GM18526 (cell line): ENCODE data around the gene GRB2.

Source experiments
- POLR2A ChIP-seq: IDR thresholded peaks from 3 replicates; pipeline ENCODE4 v1.6.1; 2011; ENCODE audit not compliant: insufficient read length; ENCODE audit errors: extremely low read depth

Gene GRB2

DNA sequence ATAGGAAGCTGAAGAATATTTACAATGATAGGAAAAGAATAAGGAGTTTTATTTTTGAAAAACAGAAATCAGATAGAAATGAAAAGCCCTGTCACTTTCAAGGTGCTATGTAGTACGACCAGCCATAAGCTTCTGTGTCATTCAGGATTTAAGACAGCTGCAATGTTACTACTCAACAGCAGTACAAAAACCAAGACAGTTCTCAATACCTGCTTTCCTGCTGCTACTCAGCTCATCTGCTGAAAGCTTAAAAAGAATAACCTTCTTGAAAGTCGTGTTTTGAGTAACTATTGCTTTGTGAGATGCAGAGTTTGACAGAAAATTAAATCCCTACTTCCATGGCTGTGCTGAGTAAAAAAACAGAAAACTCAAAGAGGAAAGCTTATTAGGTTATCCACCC, 8.7 kb downstream of the GRB2 start:
- no peak for TF ChIP-seq POLR2A

GRCh38 chr17:75396025-75396424, 9.5 kb downstream of the GRB2 start:
- TF ChIP-seq POLR2A: no peak

DNA sequence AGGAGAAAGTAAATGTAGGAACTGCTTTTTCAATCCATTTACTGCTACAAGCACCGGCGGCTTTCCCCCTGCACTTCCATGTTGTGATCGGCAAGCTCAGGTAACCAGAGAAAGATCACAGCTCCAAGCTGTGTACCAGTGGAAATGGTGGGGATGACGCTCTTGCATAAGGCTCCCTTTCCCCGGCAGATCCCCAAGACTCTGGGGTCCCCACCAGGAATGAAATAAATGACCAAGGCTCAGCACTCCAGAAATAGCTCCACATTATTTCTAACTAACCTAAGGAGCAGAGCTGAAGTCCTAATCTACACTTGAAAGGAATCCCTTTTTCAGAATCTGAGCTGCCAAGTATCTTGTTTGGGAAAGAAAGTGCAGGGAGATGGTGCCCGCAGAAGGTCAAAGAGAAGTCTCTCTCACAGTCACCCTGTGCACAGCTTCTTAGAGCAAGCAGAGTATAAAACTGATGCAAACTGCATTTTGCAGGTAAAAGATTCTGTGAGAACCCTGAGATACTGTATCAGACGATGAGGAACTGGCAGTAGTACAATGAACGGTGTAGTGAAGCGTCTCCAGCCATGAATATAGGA, 11.1 kb downstream of the GRB2 start:
- no peak for TF ChIP-seq POLR2A

DNA sequence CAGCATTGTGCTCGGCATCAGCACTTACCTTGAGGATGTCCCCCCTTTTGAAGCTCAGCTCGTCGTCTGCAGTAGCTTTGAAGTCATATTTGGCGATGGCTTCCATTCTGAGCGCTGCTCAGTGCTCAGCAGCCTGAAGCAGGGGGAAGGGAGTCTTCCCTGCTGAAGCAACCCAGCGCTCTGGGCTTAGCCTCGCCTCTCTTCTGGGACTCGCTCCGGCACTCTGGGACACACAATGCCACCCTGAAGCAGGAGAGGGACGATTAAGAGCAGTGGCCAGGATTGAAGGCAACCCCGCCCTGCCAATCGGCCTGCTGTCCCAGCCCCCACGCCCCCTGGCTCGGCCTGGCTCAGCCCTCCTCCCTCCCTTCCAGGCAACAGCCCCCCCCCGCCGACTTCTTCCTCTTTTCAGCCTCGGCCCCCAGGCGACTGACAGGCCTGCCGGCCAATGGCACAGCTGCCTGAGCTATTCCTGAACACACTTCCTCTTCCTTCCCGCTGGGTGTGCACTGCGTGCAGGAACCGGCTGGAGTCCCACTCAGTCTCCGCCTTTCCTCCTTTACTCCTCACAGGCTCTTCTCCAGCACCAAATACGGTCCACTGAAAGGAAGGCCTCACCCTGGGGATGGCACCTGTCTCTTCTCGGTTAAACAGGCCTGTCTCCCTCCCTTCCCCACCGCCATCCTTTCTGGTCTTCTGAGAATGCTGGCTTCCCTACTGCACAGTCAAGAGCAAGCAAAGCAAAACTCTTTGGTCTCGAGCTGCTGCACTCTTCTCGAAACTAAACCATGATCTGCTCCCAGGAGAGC, 11.8 kb downstream of the GRB2 start:
- peak; percentile 23 for TF ChIP-seq POLR2A

GRCh38 chr17:75392559-75392958, 12.9 kb downstream of the GRB2 start:
- TF ChIP-seq POLR2A: no peak

DNA sequence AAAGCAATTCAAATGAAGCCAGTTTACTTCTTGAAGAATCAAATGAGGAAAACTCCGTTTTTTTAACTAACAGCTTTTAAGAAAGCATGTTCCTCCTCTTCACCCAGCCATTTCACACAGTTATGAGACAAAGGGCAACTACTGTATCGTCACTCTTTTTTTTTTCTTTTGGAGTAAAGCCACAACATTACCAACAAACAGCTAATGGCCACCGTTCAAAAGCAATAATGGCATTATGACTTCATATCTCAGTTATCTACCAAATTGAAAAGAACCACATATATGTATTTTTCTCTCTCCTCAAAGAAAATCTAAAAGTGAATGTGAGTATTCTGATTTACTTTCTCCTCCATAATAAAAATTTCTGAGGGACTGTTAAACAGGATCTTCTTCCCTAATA, 14.5 kb downstream of the GRB2 start:
- no peak for TF ChIP-seq POLR2A

DNA sequence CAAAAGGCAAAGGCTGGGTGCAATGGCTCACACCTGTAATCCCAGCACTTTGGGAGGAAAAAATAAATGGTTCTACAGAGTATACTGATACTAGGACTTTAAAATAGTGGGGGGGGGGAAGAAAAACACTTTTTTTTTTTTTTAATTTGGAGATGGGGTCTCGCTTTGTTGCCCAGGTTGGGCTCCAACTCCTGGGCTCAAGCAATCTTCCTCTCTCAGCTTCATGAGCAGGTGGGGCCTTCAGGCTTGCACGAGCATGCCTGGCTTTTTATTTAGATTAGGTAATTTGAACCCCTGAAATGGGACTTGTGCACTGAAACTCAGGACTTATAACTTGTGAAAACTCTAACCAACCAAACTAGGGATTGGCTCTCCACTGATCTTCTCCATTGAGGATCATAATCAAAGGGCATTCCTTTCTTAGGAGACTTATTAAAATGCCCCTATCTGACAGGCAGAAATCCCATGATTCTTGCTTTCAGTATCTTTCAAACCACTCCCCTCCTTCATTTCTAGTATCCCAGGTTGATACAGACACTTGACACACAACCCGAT, 16.9 kb downstream of the GRB2 start:
- TF ChIP-seq POLR2A: no peak

DNA sequence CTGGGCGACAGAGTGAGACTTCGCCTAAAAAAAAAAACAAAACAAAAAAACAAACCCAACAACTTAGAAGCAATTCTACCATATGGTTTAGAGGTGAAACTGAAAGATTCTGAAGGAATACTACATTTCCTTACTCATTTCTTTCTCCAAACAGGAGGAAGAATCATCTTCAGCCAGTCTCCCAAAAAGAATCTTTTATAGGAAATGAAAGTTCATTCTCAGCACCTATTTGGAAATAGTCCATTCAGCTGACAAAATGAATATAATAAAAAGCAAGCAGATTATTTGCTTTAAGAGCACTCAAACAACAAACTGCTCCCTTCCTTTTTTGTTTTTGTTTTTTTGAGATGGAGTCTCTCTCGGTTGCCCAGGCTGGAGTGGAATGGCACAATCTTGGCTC, 17.7 kb downstream of the GRB2 start:
- no peak for TF ChIP-seq POLR2A

GRCh38 chr17:75386430-75386829, 19.0 kb downstream of the GRB2 start:
- no peak for TF ChIP-seq POLR2A

GRCh38 chr17:75384751-75385150, 20.7 kb downstream of the GRB2 start:
- TF ChIP-seq POLR2A: no peak

DNA sequence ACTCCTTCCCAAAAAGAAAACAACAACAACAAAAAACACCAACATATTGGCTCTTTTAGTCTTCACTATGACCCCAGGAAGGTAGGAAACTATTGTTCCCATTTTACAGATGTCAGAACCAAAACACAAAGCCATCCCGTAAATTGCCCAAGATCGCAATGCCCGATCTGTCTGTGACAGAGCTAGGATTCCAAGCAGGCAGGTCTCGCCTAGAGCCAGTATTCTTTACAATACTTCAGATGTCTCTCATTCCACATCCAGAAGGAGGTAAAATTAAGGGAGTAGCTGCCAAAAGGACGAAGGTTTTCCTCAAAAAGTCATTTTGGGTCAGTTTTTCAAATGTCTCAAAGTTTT, 21.7 kb downstream of the GRB2 start:
- TF ChIP-seq POLR2A: no peak

DNA sequence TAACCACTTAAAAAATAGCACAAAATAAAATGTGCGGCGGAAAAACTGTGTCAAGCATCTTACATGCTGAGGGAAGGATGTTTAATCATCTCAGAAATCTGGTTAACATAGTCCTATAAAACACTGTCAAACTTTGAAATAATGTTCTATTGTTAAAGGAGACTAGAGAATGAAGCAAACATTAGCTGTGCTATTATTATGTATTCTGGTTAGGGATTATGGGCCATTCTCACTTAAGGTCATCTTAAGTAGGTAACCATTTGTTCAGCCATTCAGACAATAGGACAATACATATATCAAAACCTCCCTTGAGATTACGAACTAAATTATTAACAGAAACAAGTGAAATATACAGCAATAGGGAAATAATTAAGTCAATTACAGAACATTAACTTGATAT, 24.7 kb downstream of the GRB2 start:
- no peak for TF ChIP-seq POLR2A

GRCh38 chr17:75380315-75380714, 25.2 kb downstream of the GRB2 start:
- no peak for TF ChIP-seq POLR2A

- no peak for TF ChIP-seq POLR2A
Measured at GRCh38 chr17:75373280-75373679, 32.2 kb downstream of the GRB2 start.

GRCh38 chr17:75371981-75372380, 33.5 kb downstream of the GRB2 start:
- TF ChIP-seq POLR2A: no peak

- no peak for TF ChIP-seq POLR2A
Measured at GRCh38 chr17:75371339-75371738, 34.1 kb downstream of the GRB2 start.
